Measurements from ENCODE around the gene ZFYVE9.
A peak's percentile ranks its signal among the peaks of the same experiment; 100 is the strongest.
"Not testable (repeated sequence)": the region's sequence is repeated elsewhere in the genome, so short reads cannot be mapped to it uniquely, and the experiment has no call there.

The ZFYVE9 gene

DNA sequence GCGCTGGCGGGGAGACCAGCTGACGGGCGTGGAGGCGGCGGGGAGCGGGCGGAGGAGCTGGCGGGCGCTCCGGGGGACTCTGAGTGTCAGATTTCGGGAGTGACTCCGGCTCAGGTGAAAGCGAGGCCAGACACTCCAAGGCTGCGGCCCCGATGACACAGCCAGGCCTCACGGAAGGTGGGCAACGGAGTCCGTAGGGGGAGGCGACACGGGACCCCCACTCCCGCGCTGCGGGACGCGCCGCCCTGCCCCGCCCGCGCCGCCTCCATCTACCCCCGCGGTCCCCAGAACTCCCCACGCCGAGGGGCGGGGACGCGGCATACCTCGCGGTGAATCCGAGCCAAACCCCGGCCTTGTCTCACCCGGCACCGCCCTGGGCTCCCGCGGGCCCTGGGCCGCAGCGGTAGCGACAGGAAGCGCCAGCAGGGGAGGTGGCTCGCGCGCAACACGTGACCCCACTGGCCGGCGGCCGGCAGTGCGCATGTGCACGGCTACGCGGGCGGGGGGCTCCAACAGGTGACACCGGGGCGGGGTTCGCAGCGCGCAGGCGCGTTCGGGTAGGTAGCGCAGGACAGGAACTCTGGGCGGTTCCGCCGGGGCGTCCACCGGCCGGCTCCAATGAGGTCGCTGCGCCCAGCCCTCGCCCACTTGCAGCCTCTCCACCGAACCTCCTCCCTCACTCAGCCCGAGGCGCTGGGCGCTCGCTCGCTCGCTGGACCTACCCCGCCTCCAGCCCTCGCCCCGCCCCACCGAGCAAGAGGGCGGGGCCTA is 224.0 kb downstream of the ZFYVE9 start, which contains the start of gene CC2D1B:
Gene CC2D1B (minus strand): TSS at position 460 of the 771 bp plus-strand sequence. CDS start 1,585 bp downstream, outside the sequence.
- Histone ChIP-seq H3K4me1 (ENCODE audit: control insufficient read depth, insufficient read depth, low read length) (peaks cover 8% of the 10 kb centered on the region), H3K9ac (ENCODE audit: low read length) (peak within 1 kb of the TSS; percentile 96), H3K9me3 (ENCODE audit: control insufficient read depth, low read length) (no peaks in the 10 kb centered on the region), H3K4me3 (ENCODE audit: low read length) (peak within 1 kb of the TSS; percentile 94), H3K27me3 (replicated peaks; ENCODE audit: control insufficient read depth, insufficient read depth, low read length) (no peaks in the 10 kb centered on the region), H3K36me3 (ENCODE audit: control insufficient read depth, insufficient read depth, low read length, severe bottlenecking) (peaks cover 23% of the 10 kb centered on the region)
- DNase-seq (ENCODE audit: low read depth): peak; percentile 96

DNA sequence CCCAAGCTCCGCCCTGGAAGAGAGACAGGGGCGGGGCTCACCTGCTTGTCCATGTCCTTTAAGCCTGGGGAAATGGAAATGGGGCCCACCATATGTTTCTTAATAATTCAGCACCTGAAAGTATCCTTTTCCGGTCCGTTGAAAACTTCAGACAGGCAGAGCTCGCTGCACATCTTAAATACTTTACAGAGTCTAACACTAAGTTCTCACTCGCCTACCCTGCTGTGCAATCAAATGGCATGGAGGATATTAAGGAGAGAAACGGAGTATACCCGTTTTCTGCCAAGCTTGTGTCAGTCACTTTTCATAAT is 224.6 kb downstream of the ZFYVE9 start:
- no peaks in the 10 kb centered on the region for H3K27me3 ChIP-seq (replicated peaks; ENCODE audit: control insufficient read depth, insufficient read depth, low read length)
- no peak overlapping the region for H3K9ac ChIP-seq (ENCODE audit: low read length)
- peak overlapping the region; percentile 94 for H3K4me3 ChIP-seq (ENCODE audit: low read length)
- H3K4me1 ChIP-seq (ENCODE audit: control insufficient read depth, insufficient read depth, low read length): peaks cover 8% of the 10 kb centered on the region
- peaks cover 18% of the 10 kb centered on the region for H3K36me3 ChIP-seq (ENCODE audit: control insufficient read depth, insufficient read depth, low read length, severe bottlenecking)
- no peaks in the 10 kb centered on the region for H3K9me3 ChIP-seq (ENCODE audit: control insufficient read depth, low read length)
- no peak for DNase-seq (ENCODE audit: low read depth)

DNA sequence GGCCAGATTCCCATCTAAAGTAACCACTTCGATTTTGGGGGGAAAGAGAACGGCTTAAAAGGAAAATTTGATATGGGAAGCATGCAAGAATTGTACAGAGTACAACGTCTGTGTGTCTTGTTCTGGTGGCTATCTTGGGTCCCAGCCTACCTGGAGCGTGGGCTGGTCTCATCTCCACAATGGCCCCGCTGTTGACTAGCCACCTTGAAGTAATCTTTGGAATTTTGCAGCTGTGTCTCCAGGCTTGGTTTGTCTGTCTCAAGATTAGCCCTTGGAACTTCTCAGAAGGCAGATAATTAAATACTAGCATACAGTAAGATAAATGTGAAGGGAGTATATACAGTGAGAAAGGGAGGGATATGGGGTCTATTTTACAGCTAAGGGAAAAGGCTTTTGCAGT is 225.4 kb downstream of the ZFYVE9 start:
- H3K36me3 ChIP-seq (ENCODE audit: control insufficient read depth, insufficient read depth, low read length, severe bottlenecking): peaks cover 10% of the 10 kb centered on the region
- H3K9me3 ChIP-seq (ENCODE audit: control insufficient read depth, low read length): no peaks in the 10 kb centered on the region
- H3K27me3 ChIP-seq (replicated peaks; ENCODE audit: control insufficient read depth, insufficient read depth, low read length): no peaks in the 10 kb centered on the region
- peaks cover 8% of the 10 kb centered on the region for H3K4me1 ChIP-seq (ENCODE audit: control insufficient read depth, insufficient read depth, low read length)
- no peak overlapping the region for H3K4me3 ChIP-seq (ENCODE audit: low read length)
- DNase-seq (ENCODE audit: low read depth): no peak
- no peak overlapping the region for H3K9ac ChIP-seq (ENCODE audit: low read length)

DNA sequence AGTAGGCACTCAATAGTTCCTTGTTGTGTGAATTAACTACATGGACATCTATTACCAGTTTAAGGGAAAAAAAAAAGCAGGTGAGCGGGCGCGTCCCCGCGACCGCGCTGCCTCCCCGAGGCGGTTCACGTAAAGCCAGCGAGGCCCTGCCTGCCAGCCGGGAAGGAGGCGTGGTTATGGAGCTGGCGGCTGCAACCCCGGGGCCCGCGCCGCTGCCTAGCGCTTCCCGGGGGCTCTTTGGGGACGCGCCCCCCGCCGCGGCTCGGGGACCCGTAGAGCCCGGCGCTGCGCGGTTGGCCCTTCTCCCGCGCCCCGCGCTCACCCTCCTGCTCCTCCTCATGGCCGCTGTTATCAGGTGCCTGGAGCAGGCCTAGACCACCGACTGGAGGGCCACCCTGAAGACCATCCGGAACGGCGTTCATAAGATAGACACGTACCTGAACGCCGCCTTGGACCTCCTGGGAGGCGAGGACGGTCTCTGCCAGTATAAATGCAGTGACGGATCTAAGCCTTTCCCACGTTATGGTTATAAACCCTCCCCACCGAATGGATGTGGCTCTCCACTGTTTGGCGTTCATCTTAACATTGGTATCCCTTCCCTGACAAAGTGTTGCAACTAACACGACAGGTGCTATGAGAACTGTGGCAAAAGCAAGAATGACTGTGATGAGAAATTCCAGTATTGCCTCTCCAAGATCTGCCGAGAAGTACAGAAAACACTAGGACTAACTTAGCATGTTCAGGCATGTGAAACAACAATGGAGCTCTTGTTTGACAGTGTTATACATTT is 226.7 kb downstream of the ZFYVE9 start:
- H3K36me3 ChIP-seq (ENCODE audit: control insufficient read depth, insufficient read depth, low read length, severe bottlenecking): peaks cover 4% of the 10 kb centered on the region
- peak overlapping the region; percentile 72 for H3K4me3 ChIP-seq (ENCODE audit: low read length)
- no peaks in the 10 kb centered on the region for H3K9me3 ChIP-seq (ENCODE audit: control insufficient read depth, low read length)
- H3K4me1 ChIP-seq (ENCODE audit: control insufficient read depth, insufficient read depth, low read length): peaks cover 8% of the 10 kb centered on the region
- DNase-seq (ENCODE audit: low read depth): peak; percentile 59
- H3K27me3 ChIP-seq (replicated peaks; ENCODE audit: control insufficient read depth, insufficient read depth, low read length): no peaks in the 10 kb centered on the region
- H3K9ac ChIP-seq (ENCODE audit: low read length): peak overlapping the region; percentile 63

DNA sequence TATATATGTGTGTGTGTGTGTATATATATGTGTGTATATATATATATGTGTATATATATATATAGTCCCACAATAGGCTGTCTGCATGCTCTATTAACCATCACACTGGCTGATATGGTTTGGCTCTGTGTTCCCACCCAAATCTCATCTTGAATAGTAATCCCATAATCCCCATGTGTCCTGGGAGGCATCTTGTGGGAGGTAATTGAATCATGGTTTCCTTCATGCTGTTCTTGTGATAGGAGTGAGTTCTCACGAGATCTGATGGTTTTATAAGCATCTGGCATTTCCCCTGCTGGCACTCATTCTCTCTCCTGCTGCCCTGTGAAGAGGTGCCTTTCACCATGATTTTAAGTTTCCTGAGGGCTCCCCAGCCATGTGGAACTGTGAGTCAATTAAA is 228.0 kb downstream of the ZFYVE9 start:
- H3K9me3 ChIP-seq (ENCODE audit: control insufficient read depth, low read length); H3K36me3 ChIP-seq (ENCODE audit: control insufficient read depth, insufficient read depth, low read length, severe bottlenecking); H3K27me3 ChIP-seq (replicated peaks; ENCODE audit: control insufficient read depth, insufficient read depth, low read length); DNase-seq (ENCODE audit: low read depth); H3K4me3 ChIP-seq (ENCODE audit: low read length); H3K9ac ChIP-seq (ENCODE audit: low read length); H3K4me1 ChIP-seq (ENCODE audit: control insufficient read depth, insufficient read depth, low read length): not testable (repeated sequence)

DNA sequence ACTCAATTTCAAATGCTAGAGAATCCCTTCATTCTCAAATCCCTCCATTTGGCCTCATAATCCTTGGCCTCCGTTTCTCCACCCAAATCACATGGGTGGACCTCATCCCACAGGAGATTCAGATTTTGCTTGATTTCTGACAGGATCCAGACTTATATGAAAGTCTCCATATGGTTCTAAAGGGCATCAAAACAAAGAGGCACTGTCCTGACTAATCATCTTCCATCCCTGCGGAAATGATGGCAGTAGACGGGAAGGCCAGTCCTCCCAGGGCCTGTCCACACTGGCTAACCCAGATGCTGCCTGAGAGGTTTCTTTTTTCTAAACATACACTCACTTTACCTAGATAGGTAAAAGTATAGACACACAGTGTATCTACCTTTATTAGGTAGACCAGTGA is 243.5 kb downstream of the ZFYVE9 start:
- Histone ChIP-seq H3K36me3 (ENCODE audit: control insufficient read depth, insufficient read depth, low read length, severe bottlenecking) (no peaks in the 10 kb centered on the region), H3K4me1 (ENCODE audit: control insufficient read depth, insufficient read depth, low read length) (no peaks in the 10 kb centered on the region)
- no peak for DNase-seq (ENCODE audit: low read depth)

DNA sequence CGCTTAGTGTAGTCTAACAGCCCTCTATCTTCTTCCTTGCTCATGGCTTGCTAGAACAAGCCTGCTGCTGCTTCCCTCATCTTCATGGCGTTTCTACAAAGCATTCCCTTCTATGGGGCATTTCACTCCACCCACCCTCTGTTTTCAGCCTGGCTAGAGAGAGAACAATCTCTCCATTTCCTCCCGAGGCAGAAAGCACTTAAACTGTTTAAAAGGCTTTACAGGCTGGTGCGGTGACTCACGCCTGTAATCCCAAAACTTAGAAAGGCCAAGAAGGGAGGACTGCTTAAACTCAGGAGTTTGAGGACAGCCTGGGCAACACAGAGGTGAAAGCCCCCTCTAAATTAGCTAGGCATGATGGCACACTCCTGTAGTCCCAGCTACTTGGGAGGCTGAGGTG is 244.6 kb downstream of the ZFYVE9 start:
- Histone ChIP-seq H3K9ac (ENCODE audit: low read length) (no peak overlapping the region), H3K4me3 (ENCODE audit: low read length) (no peak overlapping the region), H3K4me1 (ENCODE audit: control insufficient read depth, insufficient read depth, low read length) (no peaks in the 10 kb centered on the region), H3K36me3 (ENCODE audit: control insufficient read depth, insufficient read depth, low read length, severe bottlenecking) (no peaks in the 10 kb centered on the region), H3K9me3 (ENCODE audit: control insufficient read depth, low read length) (no peaks in the 10 kb centered on the region), H3K27me3 (replicated peaks; ENCODE audit: control insufficient read depth, insufficient read depth, low read length) (no peaks in the 10 kb centered on the region)
- DNase-seq (ENCODE audit: low read depth): no peak

More for the DNA sequence above, 243.5 kb downstream of the ZFYVE9 start:
- Histone ChIP-seq H3K9me3 (ENCODE audit: control insufficient read depth, low read length) (no peaks in the 10 kb centered on the region), H3K9ac (ENCODE audit: low read length) (no peak overlapping the region), H3K27me3 (replicated peaks; ENCODE audit: control insufficient read depth, insufficient read depth, low read length) (no peaks in the 10 kb centered on the region), H3K4me3 (ENCODE audit: low read length) (no peak overlapping the region)

DNA sequence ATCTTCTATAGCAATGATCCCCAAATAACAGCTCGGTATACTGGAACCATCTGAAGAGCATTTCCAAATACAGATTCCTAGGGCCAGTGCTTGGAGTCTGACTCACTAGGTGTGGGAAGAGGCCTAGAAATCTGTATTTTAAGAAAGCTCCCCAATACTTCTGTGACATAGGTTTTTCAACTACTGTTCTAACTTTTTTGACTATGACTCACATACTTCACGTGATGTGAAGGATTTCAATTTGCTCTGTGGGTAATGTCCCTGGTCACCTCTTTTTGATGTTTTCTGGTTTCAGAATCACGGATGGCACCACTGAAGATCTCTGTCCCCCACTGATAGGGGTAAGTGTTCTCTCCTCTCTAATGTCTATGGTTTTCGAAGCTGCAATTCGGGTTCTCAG is 251.3 kb downstream of the ZFYVE9 start:
- no peaks in the 10 kb centered on the region for H3K36me3 ChIP-seq (ENCODE audit: control insufficient read depth, insufficient read depth, low read length, severe bottlenecking)
- H3K9me3 ChIP-seq (ENCODE audit: control insufficient read depth, low read length): no peaks in the 10 kb centered on the region
- H3K27me3 ChIP-seq (replicated peaks; ENCODE audit: control insufficient read depth, insufficient read depth, low read length): no peaks in the 10 kb centered on the region
- no peak for DNase-seq (ENCODE audit: low read depth)
- H3K4me1 ChIP-seq (ENCODE audit: control insufficient read depth, insufficient read depth, low read length): no peaks in the 10 kb centered on the region
- H3K9ac ChIP-seq (ENCODE audit: low read length): no peak overlapping the region
- H3K4me3 ChIP-seq (ENCODE audit: low read length): no peak overlapping the region

Measured in adipocyte (in vitro differentiated cells).